GM19240 (cell line): ENCODE results near the gene ORM2.
A peak's percentile ranks its signal among the peaks of the same experiment; 100 is the strongest.

Experiments
- DNase-seq: peaks from one replicate; pipeline ENCODE4 v3.0.0; 2011; ENCODE audit warnings: low spot score; ENCODE audit not compliant: insufficient read length

Gene ORM2

DNA sequence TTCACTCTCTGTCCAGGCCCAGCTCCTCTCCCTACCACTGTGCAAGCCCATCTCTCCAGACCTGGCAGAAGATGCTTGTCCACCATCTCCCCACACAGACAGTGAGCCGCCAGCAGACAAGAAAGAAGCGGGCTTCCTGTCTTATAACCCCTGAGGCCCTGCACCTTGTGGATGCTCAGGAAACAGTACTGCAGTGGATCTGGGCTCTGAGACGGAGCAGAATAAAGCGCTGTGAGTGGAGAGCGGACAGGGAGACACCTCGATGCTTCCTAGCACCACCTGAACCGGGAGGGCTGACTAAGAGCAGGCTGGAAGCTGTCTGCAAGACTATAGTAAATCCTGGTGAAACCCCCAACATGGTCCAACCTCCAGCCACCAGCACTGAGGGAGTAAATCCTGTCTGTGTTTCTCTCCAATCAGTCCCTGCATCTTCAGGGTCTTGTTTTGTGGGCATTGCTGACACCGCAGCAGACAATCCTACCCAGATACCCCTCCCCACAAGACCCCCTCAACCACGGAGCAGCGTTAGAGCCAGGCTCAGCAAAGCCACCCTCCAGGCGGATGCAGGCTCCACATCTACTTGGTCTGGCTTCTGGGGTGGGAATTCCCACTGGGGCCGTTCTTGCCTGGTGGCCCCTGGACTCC is 18.7 kb downstream of the ORM2 start:
- no peak for DNase-seq

DNA sequence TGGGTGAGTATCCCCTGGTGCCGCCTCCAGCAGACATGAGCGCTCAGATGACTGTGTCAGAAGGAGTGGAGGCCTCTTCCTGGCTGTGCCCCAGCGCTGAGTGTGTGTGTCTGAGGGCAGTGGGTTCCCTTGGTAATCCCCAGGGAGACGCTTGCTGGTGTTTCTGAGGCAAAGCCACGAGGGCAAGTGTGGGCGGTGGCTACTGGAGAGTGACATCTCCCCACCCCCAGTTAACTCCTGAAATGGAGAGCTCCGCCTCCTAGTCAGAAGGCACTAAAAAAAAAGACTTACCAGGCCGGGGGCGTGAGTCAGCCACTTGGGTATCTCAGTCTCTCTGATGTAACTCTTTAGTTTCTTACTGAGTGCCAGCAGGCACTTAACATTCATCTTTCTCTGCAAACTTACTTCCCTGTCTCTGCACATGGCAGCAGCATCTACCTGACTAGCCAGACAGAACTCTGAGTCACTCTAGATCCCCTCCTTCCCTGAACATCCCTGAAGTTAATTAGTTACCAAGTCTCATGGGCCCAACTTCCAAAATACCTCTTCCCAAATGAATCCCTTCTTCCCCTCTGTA is 19.3 kb downstream of the ORM2 start:
- DNase-seq: peak; percentile 64

GRCh38 chr9:114349713-114350480 is 20.2 kb downstream of the ORM2 start:
- no peak for DNase-seq

- DNase-seq: no peak
Measured at GRCh38 chr9:114350636-114351401, 21.1 kb downstream of the ORM2 start.

- no peak for DNase-seq
Measured at GRCh38 chr9:114351932-114352331, 22.3 kb downstream of the ORM2 start.

GRCh38 chr9:114355821-114356220 is 26.2 kb downstream of the ORM2 start:
- DNase-seq: no peak

GRCh38 chr9:114356792-114357191 is 27.1 kb downstream of the ORM2 start:
- no peak for DNase-seq

DNA sequence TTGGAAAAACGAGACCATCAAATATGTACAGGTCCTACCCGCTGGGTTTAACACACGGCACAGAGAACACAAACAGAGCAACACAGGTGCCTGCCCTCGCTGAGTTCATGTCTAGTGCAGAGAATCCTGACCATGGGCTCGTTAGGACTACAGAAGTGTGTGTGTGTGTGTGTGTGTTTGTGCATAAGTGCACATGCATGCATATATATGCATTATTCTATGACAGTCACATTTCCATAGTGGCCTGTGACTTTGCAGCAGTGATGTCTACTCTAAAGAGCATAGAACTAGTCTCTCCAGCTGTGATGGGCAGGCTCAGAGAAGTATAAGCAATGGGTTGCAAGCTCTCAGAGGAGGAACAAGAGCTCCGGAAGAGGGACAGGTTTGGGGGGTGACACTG is 27.7 kb downstream of the ORM2 start:
- DNase-seq: no peak

- no peak for DNase-seq
Measured at GRCh38 chr9:114357911-114358328, 28.3 kb downstream of the ORM2 start.

DNA sequence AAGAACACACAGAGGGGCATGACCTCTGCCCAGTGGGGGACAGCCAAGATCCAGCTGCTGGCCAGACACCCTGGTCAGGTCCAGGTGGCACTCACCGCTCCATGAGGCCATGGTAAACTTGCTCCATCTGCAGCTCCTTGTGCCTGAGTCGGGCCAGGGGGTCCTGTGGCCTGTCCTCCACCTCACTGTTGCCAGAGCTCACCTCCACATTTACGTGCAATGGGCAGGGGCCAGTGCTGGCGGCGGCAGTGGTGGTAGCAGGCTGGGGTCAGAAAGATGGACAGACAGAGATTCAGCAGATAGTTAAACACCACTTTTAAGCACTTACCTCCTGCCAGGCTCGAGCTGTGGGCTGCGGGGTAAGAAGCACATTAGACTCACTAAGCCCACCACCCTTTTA is 30.1 kb downstream of the ORM2 start:
- no peak for DNase-seq

GRCh38 chr9:114361542-114361941 is 31.9 kb downstream of the ORM2 start:
- DNase-seq: no peak

DNA sequence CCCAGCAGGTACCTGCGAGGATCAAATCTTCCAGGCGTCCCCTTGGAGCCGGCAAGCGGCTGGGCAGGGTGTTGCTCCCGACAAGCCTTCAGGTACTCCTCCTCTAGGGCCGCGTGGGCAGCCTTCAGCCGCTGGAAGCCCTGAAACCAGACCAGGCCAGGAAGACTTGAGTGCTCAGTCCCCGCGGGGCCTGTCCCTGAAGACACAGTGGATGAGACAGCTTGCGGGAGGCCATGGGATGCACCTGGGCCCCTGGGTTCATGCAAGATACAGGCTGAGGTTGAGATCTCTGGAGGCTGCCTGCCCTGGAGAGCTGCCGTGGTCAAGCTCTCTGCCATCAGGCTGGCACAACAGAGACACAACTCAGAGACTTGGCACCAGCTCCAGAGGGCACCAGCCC is 32.7 kb downstream of the ORM2 start:
- DNase-seq: no peak

GRCh38 chr9:114363424-114363823 is 33.8 kb downstream of the ORM2 start:
- no peak for DNase-seq

- DNase-seq: no peak
Measured at GRCh38 chr9:114364134-114365041, 34.7 kb downstream of the ORM2 start.

DNA sequence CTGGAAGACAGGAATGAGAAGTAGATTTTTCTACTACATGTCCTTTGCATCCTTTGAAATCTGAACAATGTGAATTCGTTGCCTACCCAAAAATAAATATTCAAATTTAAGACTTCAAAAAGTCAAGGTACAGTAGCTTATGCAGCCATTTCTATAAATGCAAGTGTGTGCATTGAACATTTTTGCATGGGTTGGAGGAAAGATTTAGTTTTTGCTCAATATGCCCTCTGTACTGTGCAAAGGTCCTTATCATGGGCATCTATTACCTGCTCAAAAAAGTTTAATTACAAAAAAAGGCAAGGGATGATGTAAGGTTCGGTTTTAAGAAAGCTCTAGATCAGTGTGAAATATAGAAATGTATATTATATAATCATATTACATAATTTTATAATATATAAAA is 35.5 kb downstream of the ORM2 start:
- no peak for DNase-seq

DNA sequence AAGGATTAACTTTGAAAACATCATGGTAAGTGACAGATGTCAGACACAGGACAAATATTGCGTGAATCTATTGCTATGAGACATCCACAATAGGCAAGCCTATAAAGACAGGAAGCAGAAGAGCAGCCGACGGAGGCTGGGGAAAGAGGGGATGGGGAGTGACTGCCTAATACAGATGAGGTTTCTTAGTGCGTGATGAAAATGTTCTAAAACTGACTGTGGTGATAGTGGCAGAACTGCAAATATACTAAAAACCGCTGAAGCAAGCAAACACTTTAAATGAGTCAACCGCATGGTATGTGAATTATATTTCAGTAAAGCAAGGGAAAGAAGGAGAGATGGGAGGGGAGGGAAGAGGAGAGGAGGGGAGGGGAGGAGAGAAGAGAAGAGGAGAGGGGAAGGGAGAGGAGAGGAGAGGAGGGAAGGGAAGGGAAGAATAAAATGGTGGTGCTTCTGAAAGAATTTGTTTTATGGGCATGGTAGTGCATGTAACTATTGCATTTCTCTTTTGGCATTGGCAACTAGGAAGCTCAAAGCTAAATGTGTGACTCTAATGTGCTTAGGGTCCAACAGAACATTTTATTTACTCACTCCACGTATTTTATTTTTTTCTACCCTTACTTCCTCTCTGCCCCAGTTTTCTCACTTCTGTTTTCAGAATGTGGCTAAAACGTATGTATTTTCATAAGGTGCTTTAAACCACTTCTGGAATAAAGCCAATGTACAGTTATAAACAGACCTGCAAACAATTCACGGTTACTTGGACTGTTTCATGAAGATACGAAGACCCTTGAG is 36.9 kb downstream of the ORM2 start:
- no peak for DNase-seq

GRCh38 chr9:114367366-114367765 is 37.7 kb downstream of the ORM2 start:
- DNase-seq: no peak

DNA sequence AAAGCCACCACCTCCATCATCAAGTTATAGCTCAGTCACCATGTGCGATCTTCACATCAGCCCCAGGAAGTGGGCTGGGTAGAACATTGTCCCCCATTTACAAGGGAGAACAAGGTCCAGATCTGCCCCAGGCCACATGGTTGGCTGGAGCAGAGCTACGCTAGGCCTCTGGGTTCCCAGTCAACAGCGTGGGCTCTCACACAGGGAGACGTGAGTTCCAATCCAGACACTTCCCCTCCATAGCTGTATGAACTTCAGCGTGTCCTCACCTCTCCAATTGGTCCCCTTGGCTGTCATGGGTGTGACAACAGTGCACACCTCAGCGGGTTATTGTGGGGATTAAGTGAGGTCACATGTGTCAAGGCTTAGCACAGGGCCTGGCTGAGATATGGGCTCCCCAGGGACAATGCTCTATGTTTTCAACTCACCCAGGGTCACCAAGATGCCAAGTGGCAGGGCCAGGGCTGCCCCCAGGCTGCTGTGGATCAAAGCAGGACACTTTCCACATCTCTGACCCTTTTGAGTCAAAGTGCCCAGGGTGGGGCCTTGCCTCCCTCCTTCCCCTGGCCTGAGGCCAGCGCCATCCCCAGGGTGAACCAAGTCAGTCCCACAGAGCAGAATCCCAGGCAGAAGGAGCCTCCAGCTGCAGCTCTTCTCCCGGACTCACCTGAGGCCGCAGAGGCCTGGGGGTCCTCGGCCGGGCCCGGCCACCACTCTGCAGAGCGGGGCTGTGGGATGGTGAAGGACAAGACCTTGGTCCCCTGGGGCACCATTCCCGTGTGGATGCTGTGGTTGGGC is 38.3 kb downstream of the ORM2 start:
- DNase-seq: no peak
